NCI-H2227 treated with DMSO at 0.1 percent for 48 hours (cell line): ENCODE results near the gene DOCK9.

ENCODE experiments used
- DNase-seq: peaks from one replicate; lab custom pipeline; 2025; lab: John Stamatoyannopoulos, UW

Gene DOCK9

GRCh38 chr13:98796191-98796590 is 181.7 kb downstream of the DOCK9 start:
- DNase-seq: no peak

- DNase-seq: no peak
Measured at GRCh38 chr13:98795220-98795619, 182.6 kb downstream of the DOCK9 start.

- DNase-seq: no peak
Measured at GRCh38 chr13:98794498-98794897, 183.4 kb downstream of the DOCK9 start.

- no peak for DNase-seq
Measured at GRCh38 chr13:98792785-98793495, 184.9 kb downstream of the DOCK9 start.

- DNase-seq: no peak
Measured at GRCh38 chr13:98792321-98792720, 185.5 kb downstream of the DOCK9 start.

GRCh38 chr13:98791611-98792010 is 186.3 kb downstream of the DOCK9 start:
- no peak for DNase-seq

- DNase-seq: no peak
Measured at GRCh38 chr13:98787996-98788395, 189.9 kb downstream of the DOCK9 start.

GRCh38 chr13:98787173-98787572 is 190.7 kb downstream of the DOCK9 start:
- DNase-seq: no peak

GRCh38 chr13:98786023-98786422 is 191.8 kb downstream of the DOCK9 start:
- no peak for DNase-seq

- no peak for DNase-seq
Measured at GRCh38 chr13:98785405-98785804, 192.5 kb downstream of the DOCK9 start.

GRCh38 chr13:98784666-98785065 is 193.2 kb downstream of the DOCK9 start:
- DNase-seq: no peak

GRCh38 chr13:98783856-98784478 is 193.9 kb downstream of the DOCK9 start:
- DNase-seq: no peak

- DNase-seq: no peak
Measured at GRCh38 chr13:98782654-98783053, 195.2 kb downstream of the DOCK9 start.

GRCh38 chr13:98781905-98782304 is 196.0 kb downstream of the DOCK9 start:
- no peak for DNase-seq

GRCh38 chr13:98781470-98781869 is 196.4 kb downstream of the DOCK9 start:
- DNase-seq: no peak

GRCh38 chr13:98781045-98781444 is 196.8 kb downstream of the DOCK9 start:
- no peak for DNase-seq

GRCh38 chr13:98780451-98780850 is 197.4 kb downstream of the DOCK9 start:
- no peak for DNase-seq

GRCh38 chr13:98779695-98780094 is 198.2 kb downstream of the DOCK9 start:
- no peak for DNase-seq

- DNase-seq: no peak
Measured at GRCh38 chr13:98778749-98779148, 199.1 kb downstream of the DOCK9 start.

- DNase-seq: no peak
Measured at GRCh38 chr13:98776644-98777043, 201.2 kb downstream of the DOCK9 start.

- no peak for DNase-seq
Measured at GRCh38 chr13:98775844-98776598, 201.8 kb downstream of the DOCK9 start.

GRCh38 chr13:98775386-98775785 is 202.5 kb downstream of the DOCK9 start:
- DNase-seq: no peak

- no peak for DNase-seq
Measured at GRCh38 chr13:98774776-98775175, 203.1 kb downstream of the DOCK9 start.
